ENCODE results near the gene DRC3.
"Not testable (repeated sequence)": the region's sequence is repeated elsewhere in the genome, so short reads cannot be mapped to it uniquely, and the experiment has no call there.

The DRC3 gene

GRCh38 chr17:17972126-17972951, at the start of gene DRC3, which contains the start of gene TOM1L2:
TSS of gene DRC3 (plus strand) at chr17:17972862. CDS start at chr17:17977599, 4,737 bp downstream.
TSS of gene TOM1L2 (minus strand) at chr17:17972400. CDS start at chr17:17972313, 87 bp downstream.
- DNase-seq (ENCODE audit: extremely low read depth in 1 of 2, low read depth in 1 of 2), result peak; percentile 99 to 100

GRCh38 chr17:17924131-17924856, 48.4 kb upstream of the DRC3 start:
- no peak for DNase-seq (ENCODE audit: extremely low read depth in 1 of 2, low read depth in 1 of 2)

- DNase-seq (ENCODE audit: extremely low read depth in 1 of 2, low read depth in 1 of 2), result no peak
Measured at GRCh38 chr17:17924857-17925250, 47.8 kb upstream of the DRC3 start.

- DNase-seq (ENCODE audit: extremely low read depth in 1 of 2, low read depth in 1 of 2), result no peak
Measured at GRCh38 chr17:17926036-17926435, 46.6 kb upstream of the DRC3 start.

- no peak for DNase-seq (ENCODE audit: extremely low read depth in 1 of 2, low read depth in 1 of 2)
Measured at GRCh38 chr17:17926840-17927449, 45.7 kb upstream of the DRC3 start.

GRCh38 chr17:17928398-17929287, 44.0 kb upstream of the DRC3 start:
- no peak for DNase-seq (ENCODE audit: extremely low read depth in 1 of 2, low read depth in 1 of 2)

- DNase-seq (ENCODE audit: extremely low read depth in 1 of 2, low read depth in 1 of 2), result no peak
Measured at GRCh38 chr17:17929655-17930380, 42.8 kb upstream of the DRC3 start.

- no peak for DNase-seq (ENCODE audit: extremely low read depth in 1 of 2, low read depth in 1 of 2)
Measured at GRCh38 chr17:17930674-17931073, 42.0 kb upstream of the DRC3 start.

GRCh38 chr17:17931159-17931558, 41.5 kb upstream of the DRC3 start:
- no peak for DNase-seq (ENCODE audit: extremely low read depth in 1 of 2, low read depth in 1 of 2)

- DNase-seq (ENCODE audit: extremely low read depth in 1 of 2, low read depth in 1 of 2), result no peak
Measured at GRCh38 chr17:17933775-17934174, 38.9 kb upstream of the DRC3 start.

- no peak for DNase-seq (ENCODE audit: extremely low read depth in 1 of 2, low read depth in 1 of 2)
Measured at GRCh38 chr17:17934214-17934613, 38.4 kb upstream of the DRC3 start.

GRCh38 chr17:17934806-17935205, 37.9 kb upstream of the DRC3 start:
- DNase-seq (ENCODE audit: extremely low read depth in 1 of 2, low read depth in 1 of 2), result no peak

GRCh38 chr17:17935321-17936271, 37.1 kb upstream of the DRC3 start:
- no peak for DNase-seq (ENCODE audit: extremely low read depth in 1 of 2, low read depth in 1 of 2)

- no peak for DNase-seq (ENCODE audit: extremely low read depth in 1 of 2, low read depth in 1 of 2)
Measured at GRCh38 chr17:17937201-17937853, 35.3 kb upstream of the DRC3 start.

GRCh38 chr17:17937958-17938357, 34.7 kb upstream of the DRC3 start:
- no peak for DNase-seq (ENCODE audit: extremely low read depth in 1 of 2, low read depth in 1 of 2)

- no peak for DNase-seq (ENCODE audit: extremely low read depth in 1 of 2, low read depth in 1 of 2)
Measured at GRCh38 chr17:17938388-17939107, 34.1 kb upstream of the DRC3 start.

- DNase-seq (ENCODE audit: extremely low read depth in 1 of 2, low read depth in 1 of 2), result not testable (repeated sequence)
Measured at GRCh38 chr17:17939941-17940340, 32.7 kb upstream of the DRC3 start.

GRCh38 chr17:17940441-17940911, 32.2 kb upstream of the DRC3 start:
- no peak for DNase-seq (ENCODE audit: extremely low read depth in 1 of 2, low read depth in 1 of 2)
